ENCODE data around the gene WDR5B.

Gene WDR5B

DNA sequence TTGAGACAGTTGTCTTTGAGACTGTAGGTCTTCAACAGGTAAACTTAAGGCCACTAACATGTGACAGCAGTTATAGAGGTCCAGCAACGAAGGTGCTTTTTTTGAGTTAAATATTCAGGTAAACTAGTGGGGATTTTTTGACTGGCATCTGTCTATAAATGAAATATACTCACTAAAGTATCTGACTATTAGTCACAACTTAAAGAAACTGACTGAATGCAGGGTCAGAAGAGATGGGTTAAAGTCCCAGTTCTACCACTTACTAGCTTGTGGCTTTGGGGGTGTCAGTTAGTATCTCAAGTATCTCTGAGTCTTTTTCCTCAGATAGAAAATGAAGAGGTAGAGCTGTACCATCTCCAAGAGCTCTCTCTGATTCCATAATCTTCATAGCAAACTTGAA lies 50.8 kb downstream of the WDR5B start:
- no peak for DNase-seq

GRCh38 chr3:122364490-122364889 lies 51.4 kb downstream of the WDR5B start:
- no peak for DNase-seq

Data from CD4-positive, alpha-beta T cell treated with Interleukin-1 beta for 1 hour (primary cell).